Daoy (cell line): ENCODE results near the gene ZNF556. TPM values are rescaled to one million over a fixed set of nuclear protein-coding genes. Genes with fewer than 3 reads are reported as not detected.
"Not testable (repeated sequence)": the region's sequence is repeated elsewhere in the genome, so short reads cannot be mapped to it uniquely, and the experiment has no call there.

Experiments used
- DNase-seq: peaks from one replicate; pipeline ENCODE4 v3.0.0-alpha.2; 2015; ENCODE audit warnings: low read depth
- total RNA-seq: library from RNA; depleted of rRNA; stranded (reverse); fragments of >200 nt; shearing (Covaris generic); gene quantifications from 2 replicates; pipeline ENCODE4 v1.2.3, GENCODE V29; 2014

ZNF556 gene
- total RNA-seq, 1 experiment from 2014 or later: under 0.01 TPM

DNA sequence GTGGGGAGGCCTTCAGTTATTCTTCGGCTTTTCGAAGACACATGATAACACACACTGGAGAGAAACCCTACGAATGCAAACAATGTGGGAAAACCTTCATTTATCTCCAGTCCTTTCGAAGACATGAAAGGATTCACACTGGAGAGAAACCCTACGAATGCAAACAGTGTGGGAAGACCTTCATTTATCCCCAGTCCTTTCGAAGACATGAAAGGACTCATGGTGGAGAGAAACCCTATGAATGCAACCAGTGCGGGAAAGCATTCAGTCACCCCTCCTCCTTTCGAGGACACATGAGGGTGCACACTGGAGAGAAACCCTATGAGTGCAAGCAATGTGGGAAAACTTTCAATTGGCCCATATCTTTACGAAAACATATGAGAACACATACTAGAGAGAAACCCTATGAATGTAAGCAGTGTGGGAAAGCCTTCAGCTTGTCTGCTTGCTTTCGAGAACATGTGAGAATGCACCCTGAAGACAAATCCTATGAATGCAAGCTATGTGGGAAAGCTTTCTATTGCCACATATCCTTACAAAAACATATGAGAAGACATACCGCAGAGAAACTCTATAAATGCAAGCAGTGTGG, 14.0 kb upstream of the ZNF556 start:
- no peak for DNase-seq

DNA sequence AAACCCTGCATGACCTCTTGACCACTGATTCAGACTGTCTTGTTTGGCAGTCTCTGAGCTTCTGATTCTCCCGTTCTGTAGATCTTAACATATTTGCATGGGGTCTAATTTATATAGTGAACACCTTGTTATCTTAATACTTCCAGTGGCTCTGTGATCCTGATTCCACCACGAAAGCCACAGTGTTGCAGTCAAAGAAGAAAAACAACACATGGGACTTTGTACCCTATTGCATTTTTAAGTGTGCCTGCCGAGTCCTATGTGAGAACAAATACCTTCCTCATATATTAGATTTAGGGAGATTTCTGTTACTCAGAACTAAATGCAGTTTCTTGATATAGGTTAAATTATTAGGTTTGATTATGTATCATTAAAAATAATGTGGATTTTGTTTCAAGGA, 12.3 kb upstream of the ZNF556 start:
- DNase-seq: no peak

DNA sequence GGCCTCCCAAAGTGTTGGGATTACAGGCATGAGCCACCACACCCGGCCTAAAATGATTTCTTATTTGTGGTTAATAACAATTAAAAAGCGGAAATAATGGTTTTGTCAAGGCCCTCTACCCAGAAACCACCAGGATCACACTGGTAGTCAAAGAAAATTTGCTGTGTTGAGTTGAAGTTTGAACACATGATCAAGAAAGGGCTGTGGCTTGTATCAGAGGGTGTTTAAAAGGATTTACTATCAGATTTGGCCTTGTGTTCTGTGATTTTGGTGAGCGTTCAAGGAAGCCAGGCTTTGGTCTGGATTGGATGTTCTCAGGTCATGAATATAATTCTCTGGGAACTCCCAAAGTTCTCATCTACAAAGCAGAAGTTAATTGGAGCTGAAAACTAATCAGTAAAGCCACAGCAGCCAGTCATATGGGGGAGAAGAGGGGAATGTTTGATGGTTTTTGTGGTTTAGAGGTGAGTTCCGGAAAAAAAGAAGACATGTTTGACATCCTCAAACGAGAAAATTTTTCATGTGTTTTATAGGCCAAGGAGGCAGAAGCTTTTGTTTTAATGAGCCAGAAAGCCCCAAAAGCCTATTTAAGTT, 10.6 kb upstream of the ZNF556 start:
- no peak for DNase-seq

DNA sequence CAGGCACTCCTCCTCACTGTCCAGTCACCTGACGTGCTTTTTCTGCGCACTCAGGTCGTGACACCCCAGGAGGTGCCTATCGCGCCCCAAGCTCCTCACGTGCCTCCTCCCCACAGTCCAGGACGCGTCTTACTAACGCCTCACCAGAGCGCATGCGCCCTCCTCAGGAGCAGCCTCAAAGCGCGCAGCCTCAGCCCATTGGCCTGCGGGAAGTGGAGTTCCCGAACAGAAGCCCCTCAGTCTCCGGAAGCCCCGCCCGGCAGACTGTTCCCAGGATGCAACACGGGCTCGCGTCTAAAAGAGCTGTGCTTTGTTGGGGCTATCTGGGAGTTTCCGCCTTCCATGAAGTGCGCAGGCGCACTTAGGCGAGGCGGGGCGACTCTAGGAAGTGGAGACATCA, 8.3 kb upstream of the ZNF556 start:
- DNase-seq: no peak

DNA sequence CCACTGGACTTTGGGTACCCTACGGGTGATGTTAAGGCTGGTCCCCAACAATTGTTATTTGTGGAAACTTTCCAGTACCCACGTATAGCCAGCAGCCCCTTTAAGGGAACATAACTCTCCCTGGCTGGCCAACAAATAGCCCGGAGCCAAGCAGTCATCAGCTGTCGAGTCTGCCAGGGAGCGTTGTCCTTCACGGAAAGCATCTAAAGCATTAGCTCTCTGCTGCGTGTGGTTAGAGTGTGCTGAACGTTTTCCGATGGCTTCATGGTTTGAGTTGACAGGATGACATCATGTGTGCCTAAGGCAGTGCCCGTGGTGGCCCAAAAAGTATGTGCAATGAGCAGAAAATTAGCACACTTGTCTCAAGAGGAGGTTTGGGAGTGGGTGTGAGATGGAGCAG, 3.3 kb upstream of the ZNF556 start:
- no peak for DNase-seq

DNA sequence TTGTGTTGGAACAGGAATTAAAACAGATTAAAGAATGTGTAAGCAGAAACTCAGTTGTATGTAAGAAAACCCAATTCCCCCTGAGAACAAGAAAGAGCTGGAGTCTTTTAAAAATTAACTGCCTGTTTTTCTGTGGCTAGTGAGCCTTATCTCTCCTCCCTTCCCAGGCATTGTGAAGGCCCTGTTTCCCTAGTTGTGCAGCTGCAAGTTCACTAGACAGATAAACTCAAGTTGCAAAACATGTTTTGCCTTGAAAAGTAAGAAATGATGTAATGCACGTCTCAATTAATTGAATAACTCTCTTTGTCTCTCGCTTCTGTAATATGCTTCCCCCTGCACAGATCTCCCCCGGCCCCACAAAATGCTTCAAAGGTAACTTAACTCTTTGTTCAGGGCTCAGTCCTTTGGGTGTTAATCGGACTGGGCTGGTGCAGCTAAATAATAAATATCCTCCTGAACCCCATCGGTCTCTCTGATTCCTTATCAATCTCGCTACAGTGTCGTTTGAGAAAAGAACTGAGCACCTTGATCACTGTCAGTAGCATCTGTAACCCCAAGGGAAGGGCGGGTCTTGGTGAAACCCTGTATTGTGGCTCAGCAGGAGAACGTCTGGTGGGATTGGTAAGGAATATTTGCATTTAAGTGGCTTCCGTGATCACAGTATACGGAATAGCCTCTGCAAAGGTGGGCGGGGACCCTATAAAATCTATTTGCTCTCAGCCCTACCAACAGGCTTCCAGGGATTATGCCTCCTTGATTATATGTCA, 1.6 kb upstream of the ZNF556 start:
- no peak for DNase-seq

DNA sequence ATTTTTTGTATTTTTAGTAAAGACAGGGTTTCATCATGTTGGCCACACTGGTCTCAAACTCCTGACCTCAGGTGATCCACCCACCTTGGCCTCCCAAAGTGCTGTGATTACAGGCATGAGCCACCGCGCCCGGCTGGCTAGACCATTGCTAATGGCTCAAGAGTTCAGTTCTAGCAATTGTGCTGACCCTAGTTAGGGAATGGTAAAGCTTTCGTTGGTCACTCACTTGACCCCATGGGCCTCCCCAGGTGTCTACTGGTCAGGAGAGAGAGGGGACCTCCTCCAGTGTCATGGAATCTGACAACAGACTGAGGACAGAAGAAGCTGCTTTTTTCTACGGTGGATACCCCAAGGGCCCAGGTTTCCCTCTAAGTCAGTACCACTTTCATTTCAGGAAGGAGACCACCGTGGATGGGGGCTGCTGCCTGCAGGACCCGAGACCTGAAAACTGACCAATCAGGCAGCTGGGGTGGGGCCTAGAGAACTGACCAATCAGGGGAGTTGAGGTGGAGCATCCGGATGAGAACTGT, 575 bp upstream of the ZNF556 start:
- DNase-seq: no peak

DNA sequence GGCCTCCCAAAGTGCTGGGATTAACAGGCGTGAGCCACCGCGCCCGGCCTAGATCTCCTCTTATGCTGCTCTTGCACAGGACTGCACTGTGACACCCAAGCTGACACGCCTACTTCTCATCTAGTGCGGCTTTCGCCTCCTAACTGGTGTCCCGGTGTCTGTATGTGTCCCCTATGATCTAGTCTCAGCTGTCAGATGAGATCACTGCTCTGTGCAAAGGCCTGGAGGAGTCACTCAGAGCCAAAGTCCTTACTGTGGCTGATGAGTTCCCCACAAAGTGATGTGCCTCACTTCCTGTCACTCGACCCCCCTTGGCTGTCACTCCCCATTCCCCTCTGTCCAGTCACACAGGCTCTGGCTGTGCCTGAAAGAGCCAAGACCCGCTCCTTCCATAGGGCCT, 2.5 kb downstream of the ZNF556 start:
- DNase-seq: peak; percentile 17

DNA sequence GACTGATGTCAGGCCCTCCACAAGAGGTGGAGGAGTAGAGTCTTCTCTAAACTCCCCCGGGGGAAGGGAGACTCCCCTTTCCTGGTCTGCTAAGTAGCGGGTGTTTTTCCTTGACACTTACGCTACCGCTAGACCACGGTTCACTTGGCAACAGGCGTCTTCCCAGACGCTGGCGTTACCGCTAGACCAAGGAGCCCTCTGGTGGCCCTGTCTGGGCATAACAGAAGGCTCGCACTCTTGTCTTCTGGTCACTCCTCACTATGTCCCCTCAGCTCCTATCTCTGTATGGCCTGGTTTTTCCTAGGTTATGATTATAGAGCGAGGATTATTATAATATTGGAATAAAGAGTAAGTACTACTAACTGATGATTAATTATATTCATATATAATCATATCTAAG, 5.0 kb downstream of the ZNF556 start:
- DNase-seq: not testable (repeated sequence)

DNA sequence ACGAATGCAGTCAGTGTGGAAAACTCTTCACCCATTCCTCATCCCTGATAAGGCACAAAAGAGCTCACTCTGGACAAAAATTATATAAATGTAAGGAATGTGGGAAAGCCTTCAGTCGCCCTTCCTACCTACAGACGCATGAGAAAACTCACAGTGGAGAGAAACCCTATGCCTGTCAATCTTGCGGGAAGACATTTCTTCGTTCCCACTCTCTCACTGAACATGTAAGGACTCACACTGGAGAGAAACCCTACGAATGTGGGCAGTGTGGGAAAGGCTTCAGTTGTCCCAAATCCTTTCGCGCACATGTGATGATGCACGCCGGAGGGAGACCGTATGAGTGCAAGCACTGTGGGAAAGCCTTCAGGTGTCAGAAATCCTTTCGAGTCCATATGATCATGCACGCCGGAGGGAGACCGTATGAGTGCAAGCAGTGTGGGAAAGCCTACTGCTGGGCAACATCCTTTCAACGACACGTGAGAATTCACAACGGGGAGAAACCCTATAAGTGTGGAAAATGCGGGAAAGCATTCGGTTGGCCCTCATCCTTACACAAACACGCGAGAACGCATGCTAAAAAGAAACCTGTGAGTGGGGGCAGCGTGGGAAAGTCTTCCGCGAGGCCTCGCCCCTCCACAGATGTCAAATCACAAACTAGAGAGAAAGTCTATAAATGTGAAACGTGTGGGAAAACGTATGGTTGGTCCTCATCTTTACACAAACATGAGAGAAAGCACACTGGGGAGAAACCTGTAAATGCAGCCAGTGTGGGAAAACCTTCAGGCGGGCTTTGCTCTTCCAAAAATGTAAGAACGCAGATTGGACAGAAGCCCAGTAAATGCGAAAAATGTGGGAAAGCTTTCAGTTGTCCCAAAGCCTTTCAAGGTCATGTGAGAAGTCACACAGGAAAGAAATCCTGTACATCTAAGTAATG, 10.5 kb downstream of the ZNF556 start:
- no peak for DNase-seq

DNA sequence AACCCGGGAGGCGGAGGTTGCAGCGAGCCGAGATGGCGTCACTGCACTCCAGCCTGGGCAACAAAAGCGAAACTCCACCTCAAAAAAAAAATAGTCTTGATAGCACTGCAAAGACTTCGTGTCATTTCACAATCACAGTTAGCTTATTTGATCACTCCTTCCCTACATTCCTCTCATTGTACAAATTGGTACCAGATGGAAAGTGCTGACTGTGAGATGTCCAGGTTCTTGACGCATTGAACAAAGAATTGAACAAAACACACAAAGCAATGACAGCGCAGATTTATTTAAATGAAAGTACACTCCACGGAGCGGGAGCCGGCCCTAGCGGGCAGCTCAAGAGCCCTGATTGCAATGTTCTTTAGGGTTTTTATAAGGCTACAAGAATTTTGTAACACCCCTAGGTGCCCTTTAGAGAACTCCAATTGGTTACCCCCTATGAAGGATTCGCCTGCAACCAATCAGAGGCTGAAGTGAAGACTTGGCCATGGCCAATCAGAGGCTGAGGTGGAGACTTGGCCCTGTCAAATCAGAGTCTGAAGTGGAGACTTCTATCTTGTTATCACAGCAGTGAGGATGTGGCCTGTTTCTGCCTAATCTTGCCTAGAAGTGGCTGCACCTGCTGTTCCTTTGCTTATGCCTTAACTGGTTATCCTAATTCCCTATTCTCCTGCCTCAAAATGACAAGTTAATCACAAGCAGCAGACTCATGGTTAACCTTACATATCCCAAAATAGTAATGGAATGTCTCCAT, 16.7 kb downstream of the ZNF556 start:
- DNase-seq: no peak

DNA sequence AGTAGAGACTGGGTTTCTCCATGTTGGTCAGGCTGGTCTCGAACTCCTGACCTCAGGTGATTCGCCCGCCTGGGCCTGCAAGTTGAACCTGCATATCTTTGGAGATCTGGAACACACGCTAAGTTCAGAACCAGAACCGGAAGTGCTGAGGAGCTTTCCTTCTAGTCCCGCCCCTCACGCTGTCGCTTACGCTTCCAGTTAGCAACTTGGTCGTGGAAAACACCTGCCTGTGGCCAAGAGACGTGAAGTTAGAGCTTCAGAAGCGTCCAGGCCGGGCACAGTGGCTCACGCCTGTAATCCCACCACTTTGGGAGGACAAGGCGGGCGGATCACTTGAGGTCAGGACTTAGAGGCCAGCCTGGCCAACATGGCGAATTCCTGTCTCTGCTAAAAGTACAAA, 18.6 kb downstream of the ZNF556 start:
- DNase-seq: no peak

DNA sequence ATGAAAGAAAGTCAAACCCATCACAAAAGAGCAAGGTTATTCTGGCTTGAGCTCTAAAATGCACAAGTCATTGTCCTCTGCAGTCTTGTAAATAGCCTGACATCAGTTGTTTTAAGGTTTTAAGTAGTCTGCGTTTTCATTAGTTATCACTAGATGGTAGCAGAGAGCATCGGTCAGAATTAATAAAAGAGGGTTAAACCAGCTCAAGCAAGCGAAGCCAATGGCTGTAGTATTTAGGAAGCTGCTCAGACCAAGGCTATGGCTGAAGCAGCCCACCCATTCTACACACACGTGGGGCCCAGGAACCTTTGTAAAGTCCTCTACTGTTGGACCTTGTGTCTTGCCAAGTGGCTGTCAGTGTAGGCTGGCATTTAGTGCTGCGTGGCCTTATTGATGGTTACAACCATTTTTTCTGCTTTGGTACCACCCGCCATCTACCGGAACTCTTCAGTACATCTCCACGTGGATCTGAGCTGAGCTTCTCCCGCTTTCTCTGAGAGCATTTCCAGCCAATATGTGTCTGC, 20.3 kb downstream of the ZNF556 start:
- peak; percentile 53 for DNase-seq

DNA sequence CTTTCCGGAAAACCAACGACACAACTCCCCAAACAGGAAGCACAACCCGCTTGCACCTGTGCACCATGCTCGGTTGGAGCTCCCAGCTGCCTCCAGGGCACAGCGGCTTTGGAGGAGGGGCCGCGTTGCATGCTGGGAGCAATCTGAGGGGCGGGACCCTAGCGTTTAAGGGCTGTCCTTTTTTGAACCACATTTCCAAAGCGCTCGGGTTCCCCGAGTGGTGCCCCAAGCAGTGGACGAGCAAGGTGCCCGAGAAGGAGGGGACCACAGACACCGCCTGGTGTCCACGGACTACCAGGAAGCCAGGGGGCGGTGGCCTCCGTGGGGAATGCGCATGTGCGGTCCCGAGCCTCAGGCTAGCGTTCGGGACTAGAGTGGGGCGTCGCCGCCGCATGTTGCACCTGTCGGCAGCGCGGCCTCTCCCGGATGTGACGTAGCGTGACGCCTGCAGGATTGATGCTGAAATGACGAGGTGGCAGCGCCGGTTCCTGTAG, 21.6 kb downstream of the ZNF556 start:
- no peak for DNase-seq

DNA sequence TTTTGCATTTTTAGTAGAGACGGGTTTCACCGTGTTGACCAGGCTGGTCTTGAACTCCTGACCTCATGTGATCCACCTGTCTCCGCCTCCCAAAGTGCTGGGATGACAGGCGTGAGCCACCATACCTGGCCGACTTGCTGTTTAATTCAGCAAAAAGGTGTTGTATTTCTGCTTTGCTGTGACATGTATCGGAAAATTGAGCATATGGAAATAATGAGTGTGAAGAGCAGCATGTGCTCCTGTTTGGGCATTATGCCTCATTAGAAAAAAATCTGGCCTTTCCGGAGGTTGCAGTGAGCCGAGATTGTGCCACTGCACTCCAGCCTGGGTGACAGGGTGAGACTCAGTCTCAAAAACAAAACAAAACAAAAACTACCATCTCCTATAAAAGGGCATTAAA, 23.4 kb downstream of the ZNF556 start:
- not testable (repeated sequence) for DNase-seq

DNA sequence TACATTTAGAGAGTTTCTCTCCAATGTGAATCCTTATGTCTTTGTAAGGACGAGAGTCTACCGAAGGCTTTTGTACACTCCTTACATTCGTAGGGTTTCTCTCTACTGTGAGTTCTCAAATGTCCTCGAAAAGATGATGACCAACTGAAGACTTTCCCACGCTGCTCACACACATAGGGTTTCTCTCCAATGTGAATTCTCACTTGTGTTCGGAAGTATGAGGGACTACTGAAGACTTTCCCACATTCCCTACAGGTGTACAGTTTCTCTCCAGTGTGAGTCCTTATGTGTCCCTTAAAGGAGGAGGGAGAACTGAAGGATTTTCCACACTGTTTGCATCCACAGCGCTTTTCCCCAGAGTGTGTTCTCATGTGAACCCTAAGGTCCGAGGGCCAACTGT, 29.6 kb downstream of the ZNF556 start:
- DNase-seq: no peak

DNA sequence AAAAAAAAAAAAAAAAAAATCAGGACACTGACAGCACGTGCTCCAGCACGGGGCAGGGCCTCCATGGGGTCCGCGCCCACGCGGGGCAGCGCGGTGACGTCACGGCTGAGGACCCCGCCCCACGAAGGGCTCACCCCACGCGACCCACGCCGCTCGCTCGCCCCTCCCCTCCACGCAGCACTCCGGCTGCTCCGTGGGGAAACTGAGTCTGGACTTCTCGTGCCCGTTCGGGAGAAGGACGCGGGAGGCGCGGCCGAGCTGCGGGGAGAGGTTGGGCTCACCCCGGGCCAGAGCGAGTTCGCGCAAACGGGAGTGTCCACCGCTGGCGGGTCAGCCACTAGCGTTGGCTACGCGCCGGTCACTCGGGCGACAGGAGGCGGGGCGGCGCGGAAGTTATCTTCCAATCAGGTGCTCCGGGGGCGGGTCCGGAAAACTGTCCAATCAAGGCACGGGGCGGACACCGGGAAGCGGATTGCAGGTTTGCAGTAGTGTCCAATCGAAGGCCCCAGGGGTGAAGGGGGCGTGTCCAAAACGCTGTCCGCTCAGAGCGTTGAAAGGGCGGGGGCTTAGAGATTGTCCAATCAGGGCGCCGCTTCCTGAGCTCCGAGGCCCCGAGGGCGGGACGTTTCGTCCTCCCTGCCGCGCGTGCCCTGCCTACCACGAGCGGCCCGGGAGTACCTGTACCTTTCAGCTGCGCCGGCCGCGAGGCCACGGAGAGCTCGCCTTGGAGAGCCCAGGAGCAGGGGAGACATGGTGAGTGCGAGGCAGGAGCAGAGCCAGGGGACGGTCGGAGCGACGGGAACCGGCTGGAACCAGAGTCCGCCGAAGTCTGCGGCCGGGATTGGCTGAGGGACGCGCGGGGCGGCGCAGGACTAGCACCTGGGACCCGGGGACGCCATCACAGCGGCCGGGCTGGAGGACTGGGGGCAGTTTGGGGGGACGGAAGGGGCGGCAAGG, 33.4 kb downstream of the ZNF556 start, which contains the start of gene ZNF57:
Gene ZNF57, plus strand, starts transcription at position 633 of the 957 bp plus-strand sequence. Its CDS starts 118 bp downstream, at position 751.
- peak; percentile 99 for DNase-seq

DNA sequence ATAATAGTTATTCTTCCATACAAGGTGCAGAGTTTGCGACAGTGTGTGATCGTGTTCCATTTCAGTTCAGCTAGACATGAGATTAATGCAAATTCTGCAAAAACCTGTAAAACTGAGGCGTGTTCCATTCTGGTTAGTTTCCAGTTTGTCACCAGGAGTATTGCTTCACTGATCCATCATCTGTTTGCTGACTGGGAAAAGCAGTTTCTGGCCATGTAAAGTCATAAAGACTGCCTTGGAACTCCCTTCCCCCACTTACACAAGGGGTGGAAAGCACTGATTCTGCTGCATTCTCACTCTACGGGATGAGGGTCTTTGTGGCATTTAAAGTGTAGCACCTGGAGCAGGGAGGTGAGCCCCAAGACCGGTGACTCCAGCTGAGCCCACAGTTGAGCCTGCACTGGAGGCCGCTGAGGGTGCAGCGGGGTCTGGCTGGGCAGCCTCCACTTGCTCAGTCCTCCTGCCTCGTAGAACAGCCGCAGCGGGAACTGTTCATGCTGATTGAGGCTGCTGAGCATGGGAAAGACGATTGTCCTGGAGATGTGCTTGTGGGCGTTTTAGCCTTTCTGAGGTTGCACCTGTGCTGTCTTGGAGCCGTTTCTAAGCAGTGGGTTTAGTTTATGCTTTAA, 35.6 kb downstream of the ZNF556 start:
- no peak for DNase-seq

DNA sequence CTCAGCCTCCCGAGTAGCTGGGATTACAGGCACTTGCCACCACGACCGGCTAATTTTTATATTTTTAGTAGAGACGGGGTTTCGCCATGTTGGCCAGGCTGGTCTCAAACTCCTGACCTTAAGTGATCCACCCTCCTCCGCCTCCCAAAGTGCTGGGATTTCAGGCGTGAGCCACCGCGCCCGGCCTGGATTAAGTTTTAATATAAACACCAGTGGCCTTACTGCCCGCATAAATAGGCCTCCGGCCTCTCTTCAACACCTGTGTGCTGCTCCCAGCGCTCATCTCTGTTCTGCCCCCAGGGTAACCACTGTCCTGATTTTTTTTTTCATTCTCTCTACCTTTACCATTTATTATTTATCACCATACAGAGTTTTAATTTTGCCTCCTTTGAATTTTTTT, 36.2 kb downstream of the ZNF556 start:
- DNase-seq: not testable (repeated sequence)
